ENCODE data around the gene PFKM. TPM values are rescaled to one million over a fixed set of nuclear protein-coding genes. Genes with fewer than 3 reads are reported as not detected.
A peak's percentile ranks its signal among the peaks of the same experiment; 100 is the strongest.

Gene PFKM
- total RNA-seq: 10 to 100 TPM; 66.0 to 79.0 (median 70.7) TPM

- peaks cover 19% of the 10 kb centered on the region for H3K4me1 Mint-ChIP-seq (ENCODE audit: low read depth)
- peak; percentile 49 for DNase-seq
- peak within 1 kb of the TSS; percentile 97 for H3K4me3 Mint-ChIP-seq
- H3K36me3 Mint-ChIP-seq (ENCODE audit: insufficient read depth): peaks cover 11% of the 10 kb centered on the region
- H3K27me3 Mint-ChIP-seq (ENCODE audit: low read depth): peaks cover 12% of the 10 kb centered on the region
- peak; percentile 100 for ATAC-seq
- H3K9me3 Mint-ChIP-seq: no peaks in the 10 kb centered on the region
Measured at GRCh38 chr12:48119078-48119833, at the start of gene PFKM. TSS of gene PFKM (plus strand) at chr12:48119364. CDS start at chr12:48122775, 3,411 bp downstream.

DNA sequence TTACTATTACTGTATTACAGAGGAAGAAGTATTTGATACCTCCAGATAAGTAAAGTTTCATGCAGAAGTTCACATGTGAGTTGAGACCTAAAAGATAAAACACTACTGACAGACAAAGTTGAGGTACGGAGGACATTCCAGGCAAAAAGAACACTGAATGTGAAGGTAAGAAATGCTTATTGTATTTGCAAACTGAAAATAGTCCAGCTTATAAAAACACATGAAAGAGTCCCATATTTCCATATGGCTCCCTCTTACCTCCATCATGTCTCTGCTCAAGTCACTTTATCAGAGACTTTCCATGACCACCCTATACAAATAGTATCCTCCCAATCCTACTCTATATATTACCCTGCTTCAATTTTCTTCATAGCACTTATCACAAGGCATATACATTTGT is 49.1 kb upstream of the PFKM start:
- Mint-ChIP-seq H3K4me3 (no peak overlapping the region), H3K9me3 (no peaks in the 10 kb centered on the region), H3K4me1 (ENCODE audit: low read depth) (no peaks in the 10 kb centered on the region), H3K27me3 (ENCODE audit: low read depth) (no peaks in the 10 kb centered on the region), H3K36me3 (ENCODE audit: insufficient read depth) (peaks cover 36% of the 10 kb centered on the region)
- ATAC-seq (no peak), DNase-seq (no peak)

DNA sequence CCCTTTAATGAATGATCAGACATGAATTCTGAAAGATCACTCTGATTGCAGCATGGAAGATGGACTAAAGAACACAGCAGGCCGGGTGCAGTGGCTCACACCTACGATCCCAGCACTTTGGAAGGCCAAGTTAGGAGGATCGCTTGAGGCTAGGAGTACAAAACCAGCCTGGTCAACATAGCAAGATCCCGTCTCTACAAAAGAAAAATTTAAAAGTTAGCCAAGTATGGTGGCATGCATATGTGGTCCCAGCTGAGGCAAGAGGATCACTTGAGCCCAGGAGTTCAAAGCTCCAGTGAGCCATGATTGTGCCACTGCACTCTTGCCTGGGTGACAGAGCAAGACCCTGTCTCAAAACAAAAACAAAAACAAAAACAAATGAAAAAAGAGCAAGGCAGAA is 48.4 kb upstream of the PFKM start:
- no peaks in the 10 kb centered on the region for H3K27me3 Mint-ChIP-seq (ENCODE audit: low read depth)
- no peak for ATAC-seq
- no peak for DNase-seq
- H3K4me1 Mint-ChIP-seq (ENCODE audit: low read depth): no peaks in the 10 kb centered on the region
- H3K36me3 Mint-ChIP-seq (ENCODE audit: insufficient read depth): peaks cover 33% of the 10 kb centered on the region
- H3K4me3 Mint-ChIP-seq: no peak overlapping the region
- H3K9me3 Mint-ChIP-seq: no peaks in the 10 kb centered on the region

DNA sequence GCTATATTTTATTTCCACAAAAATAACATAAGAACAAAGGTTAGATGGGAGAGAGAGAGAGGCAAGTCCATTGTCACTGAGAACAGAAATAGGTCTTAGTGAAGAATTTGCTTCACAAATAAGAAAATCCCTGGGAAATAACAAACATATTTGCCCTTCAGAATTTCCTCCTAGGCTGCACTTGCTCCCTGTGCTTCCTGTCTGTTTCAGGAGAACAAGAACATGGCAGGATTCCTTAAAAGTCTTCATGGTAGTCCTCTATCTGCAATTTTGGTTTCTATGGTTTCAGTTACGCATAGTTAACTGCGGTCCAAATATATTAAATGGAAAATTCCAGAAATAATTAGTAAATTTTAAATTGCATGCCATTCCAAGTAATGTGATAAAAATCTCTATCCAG is 47.4 kb upstream of the PFKM start:
- H3K27me3 Mint-ChIP-seq (ENCODE audit: low read depth): no peaks in the 10 kb centered on the region
- no peaks in the 10 kb centered on the region for H3K9me3 Mint-ChIP-seq
- DNase-seq (no peak), ATAC-seq (no peak)
- no peaks in the 10 kb centered on the region for H3K4me1 Mint-ChIP-seq (ENCODE audit: low read depth)
- H3K4me3 Mint-ChIP-seq: no peak overlapping the region
- peaks cover 33% of the 10 kb centered on the region for H3K36me3 Mint-ChIP-seq (ENCODE audit: insufficient read depth)

GRCh38 chr12:48072266-48072665 is 46.9 kb upstream of the PFKM start:
- Mint-ChIP-seq H3K4me1 (ENCODE audit: low read depth) (no peaks in the 10 kb centered on the region), H3K4me3 (no peak overlapping the region), H3K9me3 (no peaks in the 10 kb centered on the region), H3K27me3 (ENCODE audit: low read depth) (no peaks in the 10 kb centered on the region), H3K36me3 (ENCODE audit: insufficient read depth) (peaks cover 34% of the 10 kb centered on the region)
- no peak for ATAC-seq
- DNase-seq: no peak

DNA sequence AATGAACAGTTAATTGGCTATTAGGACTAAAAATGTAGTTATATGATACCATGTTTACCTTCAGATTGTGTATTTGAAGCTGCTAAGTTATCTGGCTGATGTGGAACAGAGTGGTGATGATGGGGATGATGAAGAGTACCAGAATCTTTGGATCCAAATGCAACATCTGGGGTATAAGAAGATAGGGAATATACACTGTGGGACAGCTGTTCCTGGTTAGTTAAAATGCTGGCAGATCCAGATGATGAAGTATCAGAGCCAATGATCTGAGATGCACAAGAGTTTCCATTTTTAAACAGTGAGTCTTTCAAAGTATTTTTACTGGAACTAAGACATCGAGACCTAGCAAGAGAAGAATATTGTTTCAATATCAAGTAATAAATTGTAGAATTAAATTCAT is 44.9 kb upstream of the PFKM start:
- ATAC-seq: no peak
- H3K27me3 Mint-ChIP-seq (ENCODE audit: low read depth): no peaks in the 10 kb centered on the region
- H3K4me3 Mint-ChIP-seq: no peak overlapping the region
- peaks cover 35% of the 10 kb centered on the region for H3K36me3 Mint-ChIP-seq (ENCODE audit: insufficient read depth)
- no peak for DNase-seq
- H3K9me3 Mint-ChIP-seq: no peaks in the 10 kb centered on the region
- no peaks in the 10 kb centered on the region for H3K4me1 Mint-ChIP-seq (ENCODE audit: low read depth)

DNA sequence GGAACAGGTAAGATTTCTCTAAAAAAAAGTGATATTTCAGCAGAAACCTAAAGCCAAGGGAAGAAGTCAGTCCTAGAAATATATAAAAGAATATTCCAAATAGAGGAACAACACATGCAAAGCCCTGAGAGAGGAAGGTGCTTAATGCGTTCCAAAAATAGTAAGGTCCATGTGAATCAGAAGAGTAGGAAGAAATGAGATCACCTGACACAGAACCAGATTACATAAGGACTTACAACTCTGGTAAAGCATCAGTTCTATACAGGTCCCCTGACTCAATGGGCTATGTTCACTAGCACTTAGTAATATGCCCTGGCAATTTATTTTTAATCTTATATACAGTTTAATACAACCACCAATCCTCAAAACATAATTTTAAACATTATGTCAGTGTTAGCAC is 43.3 kb upstream of the PFKM start:
- peaks cover 31% of the 10 kb centered on the region for H3K36me3 Mint-ChIP-seq (ENCODE audit: insufficient read depth)

DNA sequence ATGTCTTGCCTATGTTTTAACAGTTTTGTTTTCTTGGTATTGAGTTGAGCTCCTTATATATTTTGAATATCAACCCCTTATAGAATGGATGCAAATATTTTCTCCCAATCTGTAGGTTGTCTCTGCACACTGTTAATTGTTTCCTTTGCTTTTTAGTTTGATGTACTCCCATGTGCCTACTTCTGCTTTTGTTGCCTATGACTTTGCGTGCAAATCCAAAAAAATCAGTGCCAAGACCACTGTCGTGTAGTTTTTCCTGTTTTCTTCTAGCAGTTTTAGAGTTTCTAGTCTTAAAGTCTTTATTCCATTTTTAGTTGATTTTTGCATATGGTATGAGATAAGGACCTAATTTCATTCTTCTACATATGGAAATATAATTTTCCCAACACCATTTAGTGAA is 42.1 kb upstream of the PFKM start:
- ATAC-seq (no peak), DNase-seq (no peak)
- H3K27me3 Mint-ChIP-seq (ENCODE audit: low read depth): no peaks in the 10 kb centered on the region
- no peak overlapping the region for H3K4me3 Mint-ChIP-seq
- H3K36me3 Mint-ChIP-seq (ENCODE audit: insufficient read depth): peaks cover 31% of the 10 kb centered on the region
- no peaks in the 10 kb centered on the region for H3K4me1 Mint-ChIP-seq (ENCODE audit: low read depth)
- no peaks in the 10 kb centered on the region for H3K9me3 Mint-ChIP-seq

More for the DNA sequence above, 43.3 kb upstream of the PFKM start:
- no peak for DNase-seq
- Mint-ChIP-seq H3K4me1 (ENCODE audit: low read depth) (no peaks in the 10 kb centered on the region), H3K4me3 (no peak overlapping the region), H3K9me3 (no peaks in the 10 kb centered on the region), H3K27me3 (ENCODE audit: low read depth) (no peaks in the 10 kb centered on the region)
- ATAC-seq: no peak

DNA sequence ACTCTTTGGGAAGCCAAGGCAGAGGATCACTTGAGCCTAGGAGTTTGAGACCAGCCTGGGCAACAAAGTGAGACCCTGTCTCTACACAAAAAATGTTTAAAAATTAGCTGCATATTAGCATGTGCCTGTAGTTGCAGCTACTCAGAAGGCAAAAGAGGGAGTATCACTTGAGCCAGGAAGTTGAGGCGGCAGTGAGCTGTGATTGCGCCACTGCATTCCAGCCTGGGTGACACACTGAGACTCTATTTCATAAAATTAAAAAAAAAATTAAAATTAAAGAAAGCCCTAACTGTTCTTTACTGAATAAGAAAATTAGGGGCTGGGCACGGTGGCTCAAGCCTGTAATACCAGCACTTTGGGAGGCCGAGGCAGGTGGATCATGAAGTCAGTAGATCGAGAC is 40.3 kb upstream of the PFKM start:
- DNase-seq: no peak
- no peak for ATAC-seq
- Mint-ChIP-seq H3K36me3 (ENCODE audit: insufficient read depth) (peaks cover 32% of the 10 kb centered on the region), H3K9me3 (no peaks in the 10 kb centered on the region), H3K27me3 (ENCODE audit: low read depth) (no peaks in the 10 kb centered on the region), H3K4me3 (no peak overlapping the region), H3K4me1 (ENCODE audit: low read depth) (no peaks in the 10 kb centered on the region)

DNA sequence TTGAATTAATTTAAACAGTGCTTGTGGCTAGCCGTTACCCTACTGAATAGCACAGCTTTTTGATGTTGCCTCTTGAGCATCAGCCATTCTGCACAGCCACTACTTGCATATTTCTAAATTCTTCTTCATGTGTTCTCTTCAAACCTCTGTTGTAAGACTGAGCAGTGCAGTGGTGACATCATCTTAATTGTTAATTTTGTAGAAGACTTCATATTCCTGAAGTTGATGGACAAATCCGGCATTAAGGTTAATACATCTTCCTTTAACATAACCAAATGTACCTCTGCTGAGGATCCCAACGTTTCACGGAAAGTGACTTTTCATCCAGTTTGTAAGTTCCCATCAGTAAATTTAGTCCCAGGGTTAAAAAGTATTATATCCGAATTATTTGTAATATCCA is 38.9 kb upstream of the PFKM start:
- H3K4me3 Mint-ChIP-seq: no peak overlapping the region
- ATAC-seq (no peak), DNase-seq (no peak)
- no peaks in the 10 kb centered on the region for H3K27me3 Mint-ChIP-seq (ENCODE audit: low read depth)
- no peaks in the 10 kb centered on the region for H3K9me3 Mint-ChIP-seq
- H3K4me1 Mint-ChIP-seq (ENCODE audit: low read depth): peaks cover 3% of the 10 kb centered on the region
- peaks cover 34% of the 10 kb centered on the region for H3K36me3 Mint-ChIP-seq (ENCODE audit: insufficient read depth)

DNA sequence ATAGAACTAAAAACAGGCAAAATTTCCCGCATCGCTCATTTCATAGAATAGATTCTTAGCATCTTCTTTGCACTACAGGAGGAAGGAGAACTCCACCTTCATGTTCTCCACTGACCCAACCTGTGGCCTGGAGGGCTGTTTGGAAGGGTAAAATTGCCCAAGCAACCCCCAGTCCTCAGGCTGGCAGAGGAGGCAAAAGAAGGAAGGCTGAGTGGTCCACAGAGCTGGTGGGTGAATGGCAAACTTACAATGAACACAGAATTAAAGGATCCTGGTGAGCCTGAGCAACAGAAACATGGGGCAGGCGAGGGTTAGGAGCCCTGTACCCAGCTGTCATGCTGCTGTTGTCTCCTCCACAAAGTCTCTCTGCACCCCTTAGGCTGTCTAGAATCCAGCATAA is 38.3 kb upstream of the PFKM start:
- H3K27me3 Mint-ChIP-seq (ENCODE audit: low read depth): no peaks in the 10 kb centered on the region
- no peak for DNase-seq
- H3K4me3 Mint-ChIP-seq: no peak overlapping the region
- peaks cover 3% of the 10 kb centered on the region for H3K4me1 Mint-ChIP-seq (ENCODE audit: low read depth)
- H3K36me3 Mint-ChIP-seq (ENCODE audit: insufficient read depth): peaks cover 39% of the 10 kb centered on the region
- ATAC-seq: no peak
- H3K9me3 Mint-ChIP-seq: no peaks in the 10 kb centered on the region

- no peak overlapping the region for H3K4me3 Mint-ChIP-seq
- ATAC-seq (no peak), DNase-seq (no peak)
- H3K36me3 Mint-ChIP-seq (ENCODE audit: insufficient read depth): peaks cover 39% of the 10 kb centered on the region
- no peaks in the 10 kb centered on the region for H3K9me3 Mint-ChIP-seq
- H3K4me1 Mint-ChIP-seq (ENCODE audit: low read depth): peaks cover 3% of the 10 kb centered on the region
- H3K27me3 Mint-ChIP-seq (ENCODE audit: low read depth): no peaks in the 10 kb centered on the region
Measured at GRCh38 chr12:48084066-48084465, 35.1 kb upstream of the PFKM start.

DNA sequence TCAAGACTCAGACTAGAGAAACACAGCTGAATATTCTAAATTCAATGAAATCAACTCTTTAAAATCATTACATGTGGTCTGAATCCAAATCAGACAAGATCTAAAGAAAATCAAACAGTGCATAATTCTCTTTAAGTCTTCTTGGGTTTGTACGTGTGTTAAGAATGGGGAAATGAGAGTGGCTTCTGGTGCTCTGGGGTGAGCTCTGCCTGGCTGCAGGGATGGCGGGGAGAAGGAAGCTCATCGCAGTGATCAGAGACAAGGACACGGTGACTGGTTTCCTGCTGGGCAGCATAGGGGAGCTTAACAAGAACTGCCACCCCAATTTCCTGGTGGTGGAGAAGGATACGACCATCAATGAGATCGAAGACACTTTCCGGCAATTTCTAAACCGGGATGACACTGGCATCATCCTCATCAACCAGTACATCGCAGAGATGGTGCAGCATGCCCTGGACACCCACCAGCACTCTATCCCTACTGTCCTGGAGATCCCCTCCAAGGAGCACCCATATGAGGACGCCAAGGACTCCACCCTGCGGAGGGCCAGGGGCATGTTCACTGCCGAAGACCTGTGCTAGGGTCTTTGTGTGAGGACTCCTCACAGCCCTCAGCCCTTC is 34.2 kb upstream of the PFKM start:
- DNase-seq: no peak
- H3K4me1 Mint-ChIP-seq (ENCODE audit: low read depth): peaks cover 3% of the 10 kb centered on the region
- no peaks in the 10 kb centered on the region for H3K27me3 Mint-ChIP-seq (ENCODE audit: low read depth)
- no peaks in the 10 kb centered on the region for H3K9me3 Mint-ChIP-seq
- peaks cover 38% of the 10 kb centered on the region for H3K36me3 Mint-ChIP-seq (ENCODE audit: insufficient read depth)
- H3K4me3 Mint-ChIP-seq: no peak overlapping the region
- ATAC-seq: no peak

- Mint-ChIP-seq H3K4me1 (ENCODE audit: low read depth) (peaks cover 3% of the 10 kb centered on the region), H3K9me3 (no peaks in the 10 kb centered on the region), H3K36me3 (ENCODE audit: insufficient read depth) (peaks cover 36% of the 10 kb centered on the region), H3K27me3 (ENCODE audit: low read depth) (no peaks in the 10 kb centered on the region), H3K4me3 (no peak overlapping the region)
- ATAC-seq (no peak), DNase-seq (no peak)
Measured at GRCh38 chr12:48086327-48086726, 32.8 kb upstream of the PFKM start.

DNA sequence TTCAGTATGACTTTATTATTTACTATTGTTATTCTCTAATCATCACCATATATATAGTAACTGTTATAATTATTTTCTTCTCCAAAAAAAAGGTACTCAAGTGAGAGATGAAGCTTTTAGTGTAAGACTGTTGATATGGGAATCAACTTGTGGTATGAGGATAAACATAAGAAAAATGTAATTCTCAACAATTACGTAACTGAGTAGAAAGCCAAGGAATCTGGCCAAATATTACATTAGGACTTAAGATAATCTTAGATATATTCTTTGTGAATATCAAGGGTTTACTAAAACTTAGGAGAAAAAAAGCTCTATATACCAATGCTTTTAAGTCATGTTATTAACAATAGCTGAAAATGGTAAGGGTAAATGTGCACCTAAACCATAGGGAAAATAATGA is 26.6 kb upstream of the PFKM start:
- DNase-seq (no peak), ATAC-seq (no peak)
- Mint-ChIP-seq H3K4me1 (ENCODE audit: low read depth) (no peaks in the 10 kb centered on the region), H3K4me3 (no peak overlapping the region), H3K27me3 (ENCODE audit: low read depth) (no peaks in the 10 kb centered on the region), H3K36me3 (ENCODE audit: insufficient read depth) (peaks cover 29% of the 10 kb centered on the region), H3K9me3 (no peaks in the 10 kb centered on the region)
